Fibroblast of the aortic adventitia (primary cell): ENCODE results near the gene MARK2. TPM values are rescaled to one million over a fixed set of nuclear protein-coding genes. Genes with fewer than 3 reads are reported as not detected.

ENCODE experiments used
- DNase-seq: peaks from one replicate; pipeline ENCODE4 v3.0.0-alpha.2; 2010; ENCODE audit warnings: low read depth
- H3K4me3 ChIP-seq: 2 replicates; pipeline ENCODE4 v1.5.1; 2011; ENCODE audit warnings: low read depth, mild to moderate bottlenecking, control low read depth, low read length, moderate library complexity
- total RNA-seq: library from RNA; depleted of rRNA; stranded (reverse); fragments of >200 nt; gene quantifications from 2 replicates; pipeline ENCODE4 v1.2.3, GENCODE V29; 2012; ENCODE audit warnings: low replicate concordance
- TF ChIP-seq, protein P1 (sequence below): IDR thresholded peaks from 2 replicates; pipeline ENCODE4 v1.5.1; 2011; ENCODE audit warnings: mild to moderate bottlenecking, low read length, control low read depth, inconsistent platforms; ENCODE audit not compliant: insufficient read depth

The MARK2 gene
- total RNA-seq, 1 donor = 12.7 TPM

GRCh38 chr11:63816166-63816565 lies 22.7 kb upstream of the MARK2 start:
- DNase-seq = no peak
- TF ChIP-seq, protein P1, sequence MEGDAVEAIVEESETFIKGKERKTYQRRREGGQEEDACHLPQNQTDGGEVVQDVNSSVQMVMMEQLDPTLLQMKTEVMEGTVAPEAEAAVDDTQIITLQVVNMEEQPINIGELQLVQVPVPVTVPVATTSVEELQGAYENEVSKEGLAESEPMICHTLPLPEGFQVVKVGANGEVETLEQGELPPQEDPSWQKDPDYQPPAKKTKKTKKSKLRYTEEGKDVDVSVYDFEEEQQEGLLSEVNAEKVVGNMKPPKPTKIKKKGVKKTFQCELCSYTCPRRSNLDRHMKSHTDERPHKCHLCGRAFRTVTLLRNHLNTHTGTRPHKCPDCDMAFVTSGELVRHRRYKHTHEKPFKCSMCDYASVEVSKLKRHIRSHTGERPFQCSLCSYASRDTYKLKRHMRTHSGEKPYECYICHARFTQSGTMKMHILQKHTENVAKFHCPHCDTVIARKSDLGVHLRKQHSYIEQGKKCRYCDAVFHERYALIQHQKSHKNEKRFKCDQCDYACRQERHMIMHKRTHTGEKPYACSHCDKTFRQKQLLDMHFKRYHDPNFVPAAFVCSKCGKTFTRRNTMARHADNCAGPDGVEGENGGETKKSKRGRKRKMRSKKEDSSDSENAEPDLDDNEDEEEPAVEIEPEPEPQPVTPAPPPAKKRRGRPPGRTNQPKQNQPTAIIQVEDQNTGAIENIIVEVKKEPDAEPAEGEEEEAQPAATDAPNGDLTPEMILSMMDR = no peak
- H3K4me3 ChIP-seq = no peak overlapping the region

DNA sequence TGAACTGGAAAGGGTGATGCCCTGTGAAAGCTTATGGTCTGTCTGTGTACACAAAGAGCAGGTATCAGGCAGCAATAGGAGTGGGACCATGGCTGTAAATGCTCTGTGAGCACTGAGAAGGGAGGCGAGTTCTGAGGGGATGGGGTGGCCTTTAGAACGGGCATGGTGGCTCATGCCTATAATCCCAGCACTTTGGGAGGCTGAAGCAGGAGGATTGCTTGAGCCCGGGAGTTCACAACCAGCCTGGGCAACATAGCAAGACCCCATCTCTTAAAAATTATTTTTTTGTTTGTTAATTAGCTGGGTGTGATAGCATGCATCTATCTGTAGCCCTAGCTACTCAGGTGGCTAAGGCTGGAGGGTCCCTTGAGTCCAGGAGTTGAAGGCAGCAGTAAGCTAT lies 22.2 kb upstream of the MARK2 start:
- DNase-seq = no peak
- TF ChIP-seq, protein P1 = no peak
- H3K4me3 ChIP-seq = no peak overlapping the region

DNA sequence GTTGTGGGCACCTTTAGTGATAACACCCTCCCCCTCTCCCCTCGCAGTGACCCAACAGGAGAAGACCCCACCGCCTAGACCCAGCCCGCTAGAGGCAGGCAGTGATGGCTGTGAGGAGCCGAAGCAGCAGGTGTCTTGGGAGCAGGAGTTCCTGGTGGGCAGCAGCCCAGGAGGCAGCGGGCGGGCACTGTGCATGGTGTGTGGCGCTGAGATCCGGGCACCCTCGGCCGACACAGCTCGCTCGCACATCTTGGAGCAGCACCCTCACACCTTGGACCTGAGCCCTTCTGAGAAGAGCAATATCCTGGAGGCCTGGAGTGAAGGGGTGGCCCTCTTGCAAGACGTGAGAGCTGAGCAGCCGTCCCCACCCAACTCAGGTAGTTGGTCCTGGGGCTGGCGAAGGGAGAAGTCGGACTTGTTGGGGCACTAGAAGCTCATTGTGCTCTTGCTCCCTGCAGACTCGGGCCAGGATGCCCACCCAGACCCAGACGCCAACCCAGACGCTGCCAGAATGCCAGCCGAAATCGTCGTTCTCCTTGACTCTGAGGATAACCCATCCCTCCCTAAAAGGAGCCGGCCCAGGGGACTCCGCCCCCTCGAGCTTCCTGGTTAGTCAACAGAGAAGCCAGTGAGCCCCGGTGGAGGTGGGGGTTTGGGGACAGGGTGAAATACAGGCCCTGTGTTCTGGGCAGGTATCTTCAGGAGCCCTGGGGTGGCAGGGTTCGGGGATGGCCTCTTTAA lies 21.0 kb upstream of the MARK2 start:
- TF ChIP-seq, protein P1 = no peak
- H3K4me3 ChIP-seq = no peak overlapping the region
- no peak for DNase-seq

DNA sequence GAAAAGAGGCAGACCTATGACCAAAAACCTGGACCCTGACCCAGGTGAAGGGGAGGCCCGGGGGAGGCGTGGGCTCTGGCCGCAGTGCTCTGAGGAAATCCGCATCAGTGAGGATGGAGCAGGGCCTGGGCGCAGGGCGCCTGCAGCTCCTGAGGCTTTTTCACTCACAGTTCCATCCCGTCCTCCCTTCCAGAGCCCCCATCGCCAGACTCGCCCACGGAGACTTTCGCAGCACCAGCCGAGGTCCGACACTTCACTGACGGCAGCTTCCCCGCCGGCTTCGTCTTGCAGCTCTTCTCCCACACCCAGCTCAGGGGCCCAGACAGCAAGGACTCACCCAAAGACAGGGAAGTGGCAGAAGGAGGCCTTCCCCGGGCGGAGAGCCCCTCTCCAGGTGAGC lies 20.3 kb upstream of the MARK2 start:
- no peak for DNase-seq
- TF ChIP-seq, protein P1 = no peak
- H3K4me3 ChIP-seq = no peak overlapping the region

DNA sequence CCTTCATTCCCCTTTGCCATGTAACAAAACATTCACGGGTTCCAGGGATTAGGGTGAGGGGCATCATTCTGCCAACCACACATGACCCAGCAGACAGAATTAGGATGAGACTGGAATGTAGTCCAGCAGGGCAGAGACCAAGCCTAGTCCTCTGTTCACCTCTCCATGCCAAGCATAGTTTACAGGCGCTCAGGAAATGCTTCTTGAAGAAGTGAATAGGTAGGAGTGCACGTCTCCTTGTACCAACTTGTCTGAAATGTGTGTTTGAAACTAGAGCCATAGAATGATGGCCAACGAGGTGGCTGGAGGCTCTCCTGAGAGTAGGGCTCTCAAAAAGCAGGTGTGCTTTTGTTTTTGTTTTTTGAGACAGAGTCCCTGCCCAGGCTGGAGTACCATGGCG lies 17.5 kb upstream of the MARK2 start:
- DNase-seq = no peak
- H3K4me3 ChIP-seq = no peak overlapping the region
- TF ChIP-seq, protein P1 = no peak

DNA sequence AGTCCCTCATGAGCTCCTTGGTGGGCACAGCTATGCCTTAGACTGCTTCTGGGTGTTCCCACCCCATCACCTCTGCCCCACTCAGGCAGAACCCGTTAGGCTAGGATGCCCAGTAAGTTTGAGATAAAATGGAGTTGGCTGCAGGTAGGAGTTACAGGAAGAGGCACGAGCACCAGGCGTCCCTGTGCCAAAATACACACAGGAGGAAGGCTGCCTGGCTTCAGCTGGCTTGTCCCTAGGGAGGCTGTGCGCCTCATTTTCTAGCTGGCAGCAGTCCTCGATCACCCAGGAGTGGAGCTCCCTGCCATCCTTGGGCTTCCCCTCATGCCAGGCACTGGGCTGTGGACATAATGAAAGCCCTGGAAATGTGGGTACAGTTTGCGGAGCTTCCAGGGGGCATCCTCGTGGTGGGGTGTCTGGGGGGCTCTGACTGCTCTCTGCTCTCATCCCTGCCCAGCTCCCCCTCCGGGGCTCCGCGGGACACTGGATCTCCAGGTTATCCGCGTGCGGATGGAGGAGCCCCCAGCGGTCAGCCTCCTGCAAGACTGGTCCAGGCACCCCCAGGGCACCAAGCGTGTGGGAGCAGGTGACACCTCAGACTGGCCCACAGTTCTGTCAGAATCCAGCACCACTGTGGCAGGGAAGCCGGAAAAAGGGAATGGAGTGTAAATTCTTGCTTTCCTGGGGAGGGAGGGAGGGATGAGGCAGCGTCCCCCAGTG lies 12.3 kb upstream of the MARK2 start:
- TF ChIP-seq, protein P1 = no peak
- no peak overlapping the region for H3K4me3 ChIP-seq
- DNase-seq = no peak
